ENCODE measurements around the gene CMPK2. TPM values are rescaled to one million over a fixed set of nuclear protein-coding genes. Genes with fewer than 3 reads are reported as not detected.

CMPK2 gene
- polyA plus RNA-seq, 1 experiment, result not detected

- Histone ChIP-seq H3K27me3 (ENCODE audit: control insufficient read depth, insufficient read depth, low read length) (no peaks in the 10 kb centered on the region), H3K4me3 (ENCODE audit: low read depth, low read length) (no peak overlapping the region), H3K27ac (ENCODE audit: low read depth, low read length) (no peak overlapping the region), H3K9me3 (ENCODE audit: control insufficient read depth, insufficient read depth, low read length) (no peaks in the 10 kb centered on the region)
- TF ChIP-seq CTCF (IDR thresholded peaks at IDR 0.05; ENCODE audit: low read depth, low read length), result no peak
- CTCF ChIA-PET, result no interaction called here
- POLR2A ChIA-PET, result no interaction called here
- no peak for DNase-seq (ENCODE audit: low read depth, low spot score)
These were observed 65.2 kb downstream of the CMPK2 start for GRCh38 chr2:6800553-6800952.

Other genes starting within 250 kb of the CMPK2 start
- gene RSAD2, start 11.9 kb upstream of the CMPK2 start, polyA plus RNA-seq (2011; rRNA removed), result not detected in 2 replicates
- gene RNF144A, start 51.5 kb upstream of the CMPK2 start, polyA plus RNA-seq (2011; rRNA removed), result 0.17 and 0.24 TPM in 2 replicates

All from AG04450 (cell line).